Endothelial cell of hepatic sinusoid (primary cell): ENCODE measurements around the gene NES.

Experiments
- in situ Hi-C: cut with HindIII; loops from 2 replicates; pipeline ENCODE4 v1.10.0; 2017; ENCODE audit warnings: low sequenced_read_pairs

NES gene

DNA sequence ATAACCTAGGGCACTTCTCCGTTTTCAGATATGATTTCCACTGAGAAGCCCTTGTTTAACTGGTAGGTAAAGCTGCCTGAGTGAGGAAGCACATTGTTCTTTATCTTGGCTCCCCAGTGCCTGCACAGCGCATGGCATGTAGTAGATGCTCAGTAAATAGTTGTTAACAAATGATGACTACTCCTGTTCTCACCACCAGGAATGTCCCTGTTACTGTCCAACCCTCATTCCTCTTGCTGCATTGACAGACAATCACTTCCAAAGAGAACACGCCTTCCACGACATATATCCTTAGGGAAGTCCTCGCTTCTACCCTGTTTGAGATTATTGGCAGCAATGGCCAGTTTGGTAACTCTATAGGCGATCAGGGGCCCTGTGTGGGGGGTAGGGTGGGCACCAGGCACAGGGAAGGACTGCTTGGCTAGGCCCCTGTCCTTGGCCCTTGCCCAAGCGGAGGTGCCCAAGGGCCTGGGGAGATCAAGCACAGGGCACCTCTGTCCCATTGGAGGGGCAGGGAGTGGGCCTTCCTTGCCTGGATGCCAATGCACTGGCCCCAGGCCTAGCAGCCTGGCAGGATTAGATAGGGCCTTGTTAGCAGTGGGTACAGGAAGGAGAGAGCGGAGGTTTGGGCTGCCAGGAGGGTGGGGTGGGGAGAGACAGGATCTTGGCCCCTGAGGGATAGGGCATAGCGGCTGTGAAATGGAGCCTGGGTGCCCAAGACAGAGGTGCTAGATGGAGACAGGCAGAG, 10.2 kb downstream of the NES start:
- in situ Hi-C loops: no loop called here

DNA sequence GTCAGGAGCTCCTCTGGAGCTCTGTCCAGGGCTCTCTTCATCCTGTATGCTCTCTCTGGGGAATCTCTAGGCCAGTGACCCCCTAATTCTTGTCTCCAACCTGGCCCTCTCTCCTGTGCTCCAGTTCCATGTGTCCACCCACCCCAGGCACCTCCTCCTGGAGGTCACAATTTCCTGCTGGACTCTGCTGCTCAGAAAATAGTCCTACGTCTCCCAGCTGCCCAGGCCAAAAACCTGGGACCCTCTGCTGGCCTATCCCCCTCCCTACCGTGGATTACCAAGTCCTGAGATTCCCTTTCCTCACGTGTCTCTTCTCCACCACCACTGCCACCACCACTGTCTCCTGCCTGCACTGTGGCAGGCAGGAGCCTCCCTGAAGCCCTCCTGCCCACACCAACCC, 11.7 kb downstream of the NES start:
- in situ Hi-C loops: no loop called here

DNA sequence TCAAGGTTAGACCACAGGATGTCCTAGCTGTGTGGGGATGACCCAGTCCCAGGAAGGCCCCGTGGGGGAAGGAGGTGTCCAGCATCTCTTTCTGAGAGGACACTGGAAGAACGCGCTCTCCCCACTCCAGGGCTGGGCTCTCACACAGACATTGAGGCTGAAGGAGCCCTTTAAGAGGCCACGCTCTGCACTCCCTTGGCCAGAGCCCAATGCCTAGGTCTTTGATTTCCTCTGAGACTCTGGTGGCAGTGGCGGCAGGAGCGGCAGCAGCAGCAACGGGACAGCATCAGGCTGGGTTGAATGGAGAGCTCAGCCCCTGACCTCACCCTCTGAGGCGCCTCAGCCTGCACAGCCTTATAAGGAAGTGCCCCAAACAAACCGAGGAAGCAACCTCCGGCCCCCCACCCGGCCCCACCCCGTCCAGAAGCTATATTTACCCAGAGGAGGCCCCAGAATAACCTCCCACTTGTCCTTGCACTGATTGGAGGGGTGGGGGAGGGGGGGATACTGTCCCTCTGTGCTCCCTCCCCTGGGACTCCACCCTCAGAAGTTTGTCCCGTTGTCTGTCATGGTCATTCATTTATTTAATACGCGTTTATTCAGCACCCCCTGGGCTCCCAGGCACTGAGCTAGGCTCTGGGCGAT, 12.3 kb downstream of the NES start:
- in situ Hi-C loops: no loop called here

DNA sequence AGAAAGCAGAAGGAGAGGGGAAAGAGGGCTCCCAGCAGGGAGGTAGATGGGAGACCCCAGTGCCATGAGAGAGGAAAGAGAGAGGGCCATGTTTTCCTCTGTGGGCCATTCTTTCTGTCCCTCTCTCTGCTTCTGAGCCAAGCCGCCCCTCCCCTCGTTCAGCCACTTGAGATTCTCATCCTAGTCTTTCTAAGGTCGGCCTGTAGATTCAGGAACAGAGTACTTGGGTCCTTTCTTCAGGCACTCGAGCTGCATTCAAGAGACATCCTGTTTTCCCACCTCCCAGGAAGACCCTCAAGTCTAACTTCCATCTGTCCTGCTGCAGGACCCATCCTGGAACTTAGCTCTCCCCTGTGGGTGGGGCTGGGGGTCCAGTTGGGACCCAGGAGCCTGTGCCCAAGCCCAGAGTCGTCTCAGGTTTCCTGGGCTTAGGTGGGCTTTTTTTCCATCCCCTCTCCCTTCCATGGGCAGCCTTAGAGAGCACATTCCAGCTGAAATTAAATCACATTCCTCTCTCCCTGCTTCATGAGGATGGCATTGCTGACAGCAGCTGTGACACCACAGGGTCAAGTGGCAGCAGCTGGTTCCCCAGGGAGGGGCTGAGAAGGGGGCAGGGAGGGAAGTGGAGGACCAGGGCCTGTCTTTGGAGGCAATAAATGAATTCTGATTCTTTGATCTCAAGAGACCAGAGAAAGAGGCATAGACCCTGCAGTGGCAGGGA, 13.0 kb downstream of the NES start:
- in situ Hi-C loops: no loop called here

DNA sequence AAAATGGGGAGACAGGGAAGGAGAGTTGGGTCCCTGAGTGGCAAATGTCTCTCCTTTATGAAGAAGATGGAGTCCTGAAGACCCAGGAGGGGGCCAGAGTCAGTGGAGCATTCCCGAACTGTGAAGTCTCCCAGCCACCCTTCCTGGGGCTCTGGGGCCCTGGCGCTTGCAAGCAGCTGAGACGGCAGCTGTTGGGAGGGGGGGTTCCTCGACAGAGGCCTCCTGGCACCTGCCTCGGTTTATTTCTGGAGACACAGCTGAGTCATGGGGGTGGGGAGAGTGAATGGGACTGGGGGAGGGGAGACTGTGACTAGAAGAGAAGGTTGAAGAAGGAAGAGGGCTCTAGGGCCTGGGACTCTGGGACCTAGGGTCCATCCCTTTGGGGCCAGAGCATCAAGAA, 14.0 kb downstream of the NES start:
- in situ Hi-C loops: no loop called here

DNA sequence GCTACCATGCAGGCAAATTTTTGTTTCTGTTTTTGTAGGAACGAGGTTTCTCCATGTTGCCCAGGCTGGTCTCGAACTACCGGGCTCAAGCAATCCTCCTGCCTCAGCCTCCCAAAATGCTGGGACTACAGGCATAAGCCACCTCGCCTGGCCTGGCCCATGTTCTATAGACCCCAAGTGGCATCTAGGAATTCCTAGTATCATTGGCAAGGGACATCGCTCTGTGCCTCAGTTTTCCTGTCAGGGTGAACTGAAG, 14.5 kb downstream of the NES start:
- in situ Hi-C loops: no loop called here

DNA sequence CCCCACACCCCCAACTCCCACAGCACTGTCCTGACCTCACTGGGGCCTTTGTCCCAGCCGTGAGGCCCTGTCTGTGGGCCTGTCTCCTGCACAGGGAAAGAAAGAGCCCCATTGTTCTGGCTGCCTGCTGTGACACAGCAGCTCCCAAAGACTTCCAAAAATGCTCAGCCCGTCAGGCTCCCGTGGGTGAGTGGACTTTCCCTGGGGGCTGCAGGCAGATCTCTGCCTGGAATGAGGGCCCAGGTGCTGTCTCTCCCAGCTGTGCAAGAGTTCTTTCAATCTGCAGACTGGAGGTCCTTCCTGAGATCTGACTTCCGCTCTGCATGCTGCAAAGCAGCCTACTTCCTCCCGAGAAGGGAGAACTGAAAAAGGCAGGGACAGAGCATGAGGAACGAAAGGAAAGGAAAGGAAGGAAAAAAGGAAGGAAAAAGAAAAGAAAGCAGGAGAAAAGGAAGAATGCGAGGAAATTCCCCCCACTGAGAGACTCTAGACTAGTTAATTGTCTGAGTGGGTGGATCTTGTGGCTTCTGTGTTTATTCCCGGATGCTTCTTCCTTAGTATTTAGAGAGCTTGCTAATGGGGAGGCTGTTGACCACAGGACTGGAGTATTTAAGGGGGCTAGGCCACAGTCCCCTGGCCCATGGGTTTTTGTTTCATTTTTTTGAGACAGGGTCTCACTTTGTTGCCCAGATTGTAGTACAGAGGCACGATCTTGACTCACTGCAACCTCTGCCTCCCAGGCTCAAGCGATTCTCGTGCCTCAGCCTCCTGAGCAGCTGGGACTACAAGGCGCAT, 15.0 kb downstream of the NES start:
- in situ Hi-C loops: no loop called here

DNA sequence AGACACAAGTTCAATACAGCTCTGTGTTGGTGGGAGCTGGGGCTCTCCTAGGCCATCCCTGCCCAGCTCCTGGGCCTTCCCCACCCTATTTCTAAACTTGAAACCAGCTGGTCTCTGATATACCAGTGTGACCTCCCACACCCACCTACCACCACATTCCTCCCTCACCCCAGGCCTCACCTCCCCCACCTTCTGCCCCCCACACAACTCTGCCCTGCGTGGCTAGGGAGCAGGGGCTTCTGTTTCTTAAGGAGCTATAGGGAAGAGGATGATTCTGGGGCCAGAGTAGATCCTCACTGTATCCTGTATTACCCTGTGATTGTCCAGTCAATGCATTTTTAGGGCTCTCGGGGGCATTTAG, 16.5 kb downstream of the NES start:
- in situ Hi-C loops: no loop called here

DNA sequence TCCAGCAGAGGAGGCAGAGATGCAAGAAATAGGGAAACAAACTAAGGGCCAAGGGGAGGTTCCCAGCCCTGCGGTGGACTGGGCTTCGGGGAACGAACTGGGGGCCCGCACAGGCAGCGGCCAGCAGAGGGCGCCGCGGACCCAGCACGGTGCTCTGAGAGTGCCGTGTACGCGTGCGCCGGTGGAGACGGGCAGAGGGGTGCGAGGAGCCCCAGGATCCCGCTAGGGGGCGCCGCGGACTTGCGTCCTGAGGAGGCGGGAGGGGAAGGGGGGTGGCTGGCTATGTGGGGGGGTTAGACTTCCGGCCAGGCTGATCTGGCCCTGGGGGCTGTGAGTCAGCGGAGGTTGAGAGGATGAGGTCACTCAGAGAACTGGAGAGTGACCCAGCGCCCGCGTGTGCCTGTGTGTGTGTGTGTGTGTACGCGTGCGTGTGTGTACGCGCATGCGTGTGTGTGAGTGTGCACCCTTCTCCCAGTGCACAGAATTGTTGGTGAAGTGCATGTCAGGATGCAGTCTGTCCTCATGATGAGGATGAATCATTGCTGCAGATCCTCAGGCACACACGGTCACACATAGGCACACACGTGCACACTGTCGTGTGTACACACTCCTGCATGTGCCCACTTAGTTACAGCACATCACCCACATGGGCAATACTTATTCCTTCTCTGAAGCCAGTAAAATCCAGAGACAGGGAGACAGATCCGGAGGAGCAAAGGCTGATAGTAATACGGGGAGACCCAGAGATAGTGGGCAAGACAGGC, 17.0 kb downstream of the NES start:
- in situ Hi-C loops: no loop called here

DNA sequence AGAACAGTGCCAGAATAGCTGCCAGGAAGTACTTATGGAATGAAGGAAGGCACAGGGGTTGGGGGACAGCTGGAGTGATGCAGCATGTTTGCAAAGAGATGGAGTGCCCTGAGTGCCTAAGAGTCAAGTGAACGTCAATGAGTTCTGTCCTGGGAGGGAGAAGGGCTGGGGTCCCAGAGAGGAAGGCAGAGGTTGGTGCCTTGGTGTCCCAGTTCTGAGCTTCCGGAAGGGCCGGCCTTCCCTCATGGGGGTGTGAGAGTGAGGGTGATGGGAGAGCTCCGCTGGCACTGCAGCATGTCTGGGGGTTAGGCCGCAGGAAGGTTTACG, 17.6 kb downstream of the NES start:
- in situ Hi-C loops: no loop called here

DNA sequence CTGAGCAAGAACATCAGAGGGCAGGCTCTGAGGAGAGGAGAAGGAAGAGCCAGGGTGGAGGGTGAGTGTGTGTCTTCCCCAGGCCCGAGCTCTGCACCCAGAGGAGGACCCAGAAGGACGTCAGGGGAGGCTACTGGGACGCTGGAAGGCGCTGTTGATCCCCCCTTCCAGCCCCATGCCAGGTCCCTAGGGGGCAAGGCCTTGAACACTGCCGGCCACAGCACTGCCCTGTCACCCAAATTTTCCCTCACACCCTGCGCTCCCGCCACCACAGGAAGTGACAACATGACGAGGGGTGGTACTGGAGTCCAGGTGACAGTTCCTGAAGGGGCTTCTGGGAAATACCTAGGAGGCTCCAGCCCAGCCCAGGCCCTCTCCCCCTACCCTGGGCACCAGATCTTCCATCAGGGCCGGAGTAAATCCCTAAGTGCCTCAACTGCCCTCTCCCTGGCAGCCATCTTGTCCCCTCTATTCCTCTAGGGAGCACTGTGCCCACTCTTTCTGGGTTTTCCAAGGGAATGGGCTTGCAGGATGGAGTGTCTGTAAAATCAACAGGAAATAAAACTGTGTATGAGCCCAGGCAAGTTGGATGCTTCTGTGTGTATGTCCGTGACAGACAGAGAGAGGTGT, 18.1 kb downstream of the NES start:
- in situ Hi-C loops: no loop called here

DNA sequence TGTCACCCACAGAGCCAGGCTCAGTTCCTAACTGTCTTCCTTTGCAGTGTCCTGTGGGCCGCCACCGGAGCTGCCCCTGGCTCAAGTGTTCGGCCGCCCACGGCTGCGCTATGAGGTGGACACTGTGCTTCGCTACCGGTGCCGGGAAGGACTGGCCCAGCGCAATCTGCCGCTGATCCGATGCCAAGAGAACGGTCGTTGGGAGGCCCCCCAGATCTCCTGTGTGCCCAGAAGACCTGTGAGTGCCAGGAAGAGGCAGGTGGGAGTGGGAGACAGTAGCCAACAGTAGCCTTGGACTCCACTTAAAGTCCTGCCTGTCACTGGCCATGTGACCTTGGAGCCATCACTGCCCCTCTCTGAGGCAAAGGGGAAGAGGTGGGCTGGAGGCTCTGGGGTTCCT, 18.7 kb downstream of the NES start:
- in situ Hi-C loops: no loop called here

DNA sequence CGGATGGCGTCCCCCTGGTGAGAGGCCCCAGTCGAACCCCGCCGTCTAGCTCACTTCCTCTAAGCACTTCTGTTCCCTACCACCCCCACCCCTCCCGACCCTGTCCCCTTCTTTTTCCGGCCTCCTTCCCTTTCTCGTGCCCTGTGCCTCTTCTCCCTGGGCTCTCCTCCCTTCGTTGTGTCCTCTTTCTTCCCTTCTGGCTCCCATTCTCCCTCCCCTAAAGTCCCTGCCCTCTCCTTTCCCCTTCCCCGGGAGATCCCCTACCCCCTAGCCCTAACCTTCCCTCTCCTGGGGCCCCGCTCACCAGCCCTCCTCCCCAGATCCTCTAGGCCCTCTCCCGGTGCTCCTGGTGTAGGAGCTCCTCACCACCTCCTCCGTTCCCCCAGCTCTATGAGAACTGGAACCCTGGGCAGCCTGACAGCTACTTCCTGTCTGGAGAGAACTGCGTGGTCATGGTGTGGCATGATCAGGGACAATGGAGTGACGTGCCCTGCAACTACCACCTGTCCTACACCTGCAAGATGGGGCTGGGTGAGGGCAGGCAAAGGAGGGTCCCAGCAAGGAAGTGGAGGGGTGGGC, 19.4 kb downstream of the NES start:
- in situ Hi-C loops: no loop called here

DNA sequence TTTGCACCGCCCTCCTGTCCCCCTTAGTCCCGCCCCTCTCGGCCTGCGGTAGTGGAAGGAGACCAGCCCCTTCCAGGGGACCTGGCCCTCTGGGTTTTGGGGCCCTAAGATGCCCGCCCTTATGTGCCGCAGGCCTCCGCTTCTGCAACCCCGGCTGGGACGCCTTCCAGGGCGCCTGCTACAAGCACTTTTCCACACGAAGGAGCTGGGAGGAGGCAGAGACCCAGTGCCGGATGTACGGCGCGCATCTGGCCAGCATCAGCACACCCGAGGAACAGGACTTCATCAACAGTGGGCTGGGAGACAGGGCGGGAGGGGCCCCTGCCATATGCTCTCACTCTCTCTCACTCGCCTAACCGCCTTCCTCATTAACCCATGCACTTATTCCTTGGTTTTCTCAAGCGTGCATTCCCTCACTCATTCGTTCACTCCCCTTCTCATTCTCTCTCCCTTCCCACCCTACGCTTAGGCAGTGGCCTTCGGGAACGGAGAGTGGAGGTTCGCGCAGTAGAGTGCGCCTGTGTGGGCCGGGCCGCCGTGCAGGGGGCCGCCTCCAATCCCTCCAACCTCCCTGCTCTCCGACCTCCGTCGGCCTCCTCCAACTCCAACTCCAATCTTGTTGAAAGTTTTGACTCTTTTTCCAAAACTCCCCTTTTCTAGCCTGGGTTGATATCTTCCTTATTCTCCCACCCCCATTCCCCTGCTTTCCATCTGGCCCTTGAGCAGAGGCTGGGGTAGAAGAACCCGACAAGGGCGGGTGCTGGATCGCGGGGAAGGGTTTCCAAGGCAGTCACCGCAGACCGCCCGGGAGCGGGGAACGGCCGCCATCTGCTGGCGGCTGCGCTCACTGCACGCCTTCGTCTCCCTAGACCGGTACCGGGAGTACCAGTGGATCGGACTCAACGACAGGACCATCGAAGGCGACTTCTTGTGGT, 20.1 kb downstream of the NES start:
- in situ Hi-C loops: no loop called here

DNA sequence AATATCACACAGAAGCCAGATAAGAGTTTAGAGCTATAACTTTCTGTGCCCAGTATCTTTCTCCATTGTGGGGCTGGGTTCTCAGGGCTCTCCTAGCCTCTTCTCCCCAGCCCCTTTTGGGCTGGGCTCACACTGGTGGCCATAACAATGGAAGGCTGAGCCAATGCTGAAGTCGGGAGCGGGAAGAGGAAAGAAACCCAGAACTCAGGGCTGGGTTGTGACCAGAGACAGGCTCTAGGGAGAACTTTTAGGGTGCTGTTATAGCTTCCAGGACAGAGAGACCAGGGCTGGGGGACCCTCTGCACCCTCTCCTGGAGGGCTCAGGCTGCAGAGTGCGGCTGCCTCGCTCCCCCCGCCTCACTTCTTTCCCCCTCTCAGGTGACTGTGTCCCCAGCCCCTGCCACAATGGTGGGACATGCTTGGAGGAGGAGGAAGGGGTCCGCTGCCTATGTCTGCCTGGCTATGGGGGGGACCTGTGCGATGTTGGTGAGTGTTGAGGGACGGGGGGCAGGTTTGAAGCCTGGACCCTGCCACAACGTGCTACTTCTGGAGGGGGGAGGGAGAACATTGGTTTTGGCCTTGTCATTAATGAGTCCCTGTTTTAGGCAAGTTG, 21.2 kb downstream of the NES start:
- in situ Hi-C loops: no loop called here

DNA sequence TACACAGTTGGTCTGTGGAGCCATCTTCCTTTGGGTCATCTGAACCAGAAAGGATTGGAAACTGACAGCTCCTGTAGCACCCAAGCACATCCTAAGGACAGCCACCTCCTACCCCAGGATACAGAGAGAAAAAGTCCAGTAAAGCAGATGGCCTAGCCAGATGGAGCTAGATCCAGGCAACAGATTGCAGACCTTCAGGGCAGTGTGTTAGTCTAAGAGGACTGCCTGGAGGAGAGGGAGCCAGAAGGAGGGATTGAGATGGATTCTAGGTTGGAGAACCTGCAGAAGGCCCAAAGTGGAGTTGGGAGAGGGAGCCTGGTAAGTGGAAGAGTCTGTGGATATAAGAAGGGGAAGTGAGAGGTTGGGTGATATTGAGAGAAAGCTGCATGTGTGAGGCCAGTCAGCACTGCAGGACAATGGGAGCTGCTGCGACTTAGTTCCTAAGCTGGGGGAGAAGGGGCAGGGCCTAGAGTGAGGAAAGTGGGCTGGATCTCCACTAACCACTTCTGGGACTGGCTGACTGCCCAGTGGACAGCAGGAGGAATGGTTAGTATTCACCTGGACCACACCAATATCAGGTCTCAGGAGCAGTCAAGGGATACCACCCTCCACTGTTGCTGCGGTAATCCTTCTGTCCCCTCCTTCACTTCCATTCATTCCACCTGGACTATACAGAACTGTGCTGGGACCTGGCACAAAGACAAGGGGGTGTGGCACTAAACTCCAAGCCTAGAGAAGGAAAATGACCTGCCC, 21.9 kb downstream of the NES start:
- in situ Hi-C loops: no loop called here

DNA sequence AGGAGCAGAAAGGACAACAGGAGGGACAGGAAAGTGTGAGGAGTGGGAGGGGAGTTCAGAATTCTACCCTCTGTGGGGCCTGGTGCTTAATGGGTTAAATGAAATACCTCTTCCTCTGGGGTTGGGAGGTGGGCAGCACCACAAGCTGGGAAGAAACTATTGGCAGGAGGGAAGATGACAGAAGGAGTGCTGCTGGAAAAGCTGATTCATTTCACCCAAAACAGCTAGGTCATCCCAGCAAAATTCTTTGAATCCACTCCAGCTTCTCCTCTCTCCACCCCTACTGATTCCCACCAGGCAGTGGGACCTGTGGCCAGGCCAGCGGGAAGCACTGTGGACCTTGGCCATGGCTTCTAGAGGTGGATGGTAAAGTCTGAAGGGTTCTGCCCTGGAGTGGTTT, 22.5 kb downstream of the NES start:
- in situ Hi-C loops: no loop called here

DNA sequence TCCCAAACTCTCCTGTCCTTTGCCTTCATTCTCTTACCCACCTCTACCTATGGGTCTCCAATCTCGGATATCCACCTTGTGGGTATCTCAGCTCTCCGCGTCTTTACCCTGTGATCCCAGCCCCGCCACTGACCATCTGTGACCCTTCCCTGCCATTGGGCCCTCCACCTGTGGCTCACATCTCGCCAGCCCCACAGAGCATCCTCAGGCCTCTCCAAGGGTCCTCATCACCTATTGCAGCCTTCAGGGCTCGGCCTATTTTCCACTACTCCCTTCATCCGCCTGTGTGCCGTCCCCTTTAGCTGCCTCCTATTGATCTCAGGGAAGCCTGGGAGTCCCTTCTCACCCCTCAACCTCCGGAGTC, 24.2 kb downstream of the NES start:
- in situ Hi-C loops: no loop called here
